H1 (cell line): Measurements from ENCODE around the gene SEC24A. TPM values are rescaled to one million over a fixed set of nuclear protein-coding genes. Genes with fewer than 3 reads are reported as not detected.

Source experiments
- CTCF ChIA-PET: fragments of 300-600 bp; sonication (Branson Sonifier 250); formaldehyde crosslinking; loops from one replicate; lab custom pipeline; 2021; ENCODE audit not compliant: partially characterized antibody; lab: Charles Lee
- POLR2A ChIA-PET: fragments of 300-600 bp; sonication (Branson Sonifier 250); formaldehyde crosslinking; loops from one replicate; lab custom pipeline; 2021; ENCODE audit warnings: inconsistent platforms; ENCODE audit not compliant: partially characterized antibody; lab: Charles Lee
- DNase-seq, 2 experiments: peaks; one replicate each; pipeline versions ENCODE4 v3.0.0 to v3.0.0-alpha.2; 2010 to 2022; ENCODE audit warnings: low spot score in 2 of 2, low read depth in 1 of 2, mixed read lengths in 1 of 2
- FAIRE-seq: peaks from 2 replicates; lab custom pipeline; 2011; peaks lifted over from hg19 to GRCh38; lab: Jason Lieb, UNC
- H2AFZ ChIP-seq: 2 replicates; pipeline ENCODE4 v1.8.1; 2012; ENCODE audit warnings: low read length, inconsistent platforms
- H2AK5ac ChIP-seq: 2 replicates; pipeline ENCODE4 v1.6.1; 2013; ENCODE audit warnings: low read depth, low read length
- H2BK120ac ChIP-seq: replicated peaks from 2 replicates; pipeline ENCODE3; 2013; ENCODE audit warnings: low read depth, low read length, inconsistent platforms
- H2BK12ac ChIP-seq: 2 replicates; pipeline ENCODE4 v1.6.1; 2013; ENCODE audit warnings: low read depth, low read length
- H2BK15ac ChIP-seq: 2 replicates; pipeline ENCODE4 v1.6.1; 2013; ENCODE audit warnings: low read length
- H2BK20ac ChIP-seq: 2 replicates; pipeline ENCODE4 v1.6.1; 2013; ENCODE audit warnings: low read length
- H2BK5ac ChIP-seq: 2 replicates; pipeline ENCODE4 v1.6.1; 2013; ENCODE audit warnings: low read depth, low read length
- H3K14ac ChIP-seq: 2 replicates; pipeline ENCODE4 v1.6.1; 2013; ENCODE audit warnings: inconsistent platforms; ENCODE audit not compliant: insufficient read length
- H3K18ac ChIP-seq: 2 replicates; pipeline ENCODE4 v1.6.1; 2013; ENCODE audit warnings: low read length; ENCODE audit errors: extremely low read depth
- H3K23ac ChIP-seq: 2 replicates; pipeline ENCODE4 v1.6.1; 2013; ENCODE audit warnings: inconsistent platforms; ENCODE audit not compliant: insufficient read length
- H3K23me2 ChIP-seq: 2 replicates; pipeline ENCODE4 v1.6.1; 2013; ENCODE audit warnings: low read depth, low read length
- H3K27ac ChIP-seq: 2 replicates; pipeline ENCODE4 v1.6.1; 2011; ENCODE audit warnings: low read depth, low read length, inconsistent platforms
- H3K27me3 ChIP-seq, 4 experiments: replicated peaks in 1 of 4; 1 replicate in 1 of 4; 2 replicates in 3 of 4; pipeline versions ENCODE4 v1.6.1 to v1.8.1; 2011 to 2013; ENCODE audit warnings: low read length in 3 of 4, mild to moderate bottlenecking in 3 of 4, inconsistent platforms in 2 of 4, mixed read lengths in 2 of 4, moderate library complexity in 1 of 4; ENCODE audit not compliant: control insufficient read depth in 3 of 4, insufficient read depth in 3 of 4; ENCODE audit errors: extremely low read depth in 1 of 4
- H3K36me3 ChIP-seq, 4 experiments: 2 replicates each; pipeline versions ENCODE4 v1.6.1 to v1.8.1; 2011 to 2013; ENCODE audit warnings: mild to moderate bottlenecking in 4 of 4, low read length in 3 of 4, moderate library complexity in 2 of 4, control low read depth in 1 of 4, inconsistent platforms in 1 of 4; ENCODE audit not compliant: insufficient read depth in 4 of 4, control insufficient read depth in 2 of 4
- H3K4ac ChIP-seq: replicated peaks from 2 replicates; pipeline ENCODE3; 2013; ENCODE audit warnings: low read length, low read depth, mixed read lengths, inconsistent platforms; ENCODE audit not compliant: insufficient read length
- H3K4me1 ChIP-seq, 4 experiments: replicated peaks in 1 of 4; 1 replicate in 1 of 4; 2 replicates in 3 of 4; pipeline versions ENCODE4 v1.6.1 to v1.8.1; 2011 to 2013; ENCODE audit warnings: low read length in 3 of 4, inconsistent platforms in 2 of 4, mixed read lengths in 1 of 4; ENCODE audit not compliant: insufficient read depth in 4 of 4, control insufficient read depth in 3 of 4
- H3K4me2 ChIP-seq, 2 experiments: 2 replicates each; pipeline versions ENCODE4 v1.6.1 to v1.8.1; 2011 to 2013; ENCODE audit warnings: low read depth in 2 of 2, low read length in 2 of 2, control low read depth in 1 of 2, inconsistent platforms in 1 of 2, mild to moderate bottlenecking in 1 of 2; ENCODE audit not compliant: insufficient read depth in 1 of 2
- H3K4me3 ChIP-seq, 4 experiments: fragments of 200-600, 300-600 bp in 1 of 4; sonication (generic), shearing (Covaris generic), sonication (Bioruptor Twin) in 1 of 4; 2 replicates each; pipeline versions ENCODE4 v1.5.1 to v1.8.1; 2011 to 2016; ENCODE audit warnings: low read length in 4 of 4, low read depth in 3 of 4, control low read depth in 2 of 4, inconsistent platforms in 2 of 4, mild to moderate bottlenecking in 2 of 4, mixed read lengths in 1 of 4, moderate library complexity in 1 of 4; ENCODE audit not compliant: insufficient read depth in 2 of 4; ENCODE audit errors: extremely low read depth in 1 of 4
- H3K56ac ChIP-seq: replicated peaks from 2 replicates; pipeline ENCODE3; 2013; ENCODE audit warnings: low read depth, mild to moderate bottlenecking, mixed read lengths, low read length, inconsistent platforms; ENCODE audit not compliant: insufficient read length
- H3K79me1 ChIP-seq: 2 replicates; pipeline ENCODE4 v1.6.1; 2013; ENCODE audit warnings: low read depth, low read length, control low read depth
- H3K79me2 ChIP-seq, 2 experiments: 2 replicates each; pipeline versions ENCODE4 v1.6.1 to v1.8.1; 2012 to 2013; ENCODE audit warnings: low read length in 2 of 2, mild to moderate bottlenecking in 2 of 2, inconsistent platforms in 1 of 2; ENCODE audit not compliant: insufficient read depth in 2 of 2, control insufficient read depth in 1 of 2
- H3K9ac ChIP-seq, 4 experiments: replicated peaks in 1 of 4; 1 replicate in 1 of 4; 2 replicates in 3 of 4; pipeline versions ENCODE4 v1.6.1 to v1.8.1; 2011 to 2013; ENCODE audit warnings: low read depth in 3 of 4, low read length in 3 of 4, control low read depth in 2 of 4, mild to moderate bottlenecking in 2 of 4, moderate library complexity in 2 of 4, inconsistent platforms in 1 of 4; ENCODE audit errors: extremely low read depth in 1 of 4
- H3K9me3 ChIP-seq, 2 experiments: 2 replicates each; pipeline versions ENCODE4 v1.6.1 to v1.8.1; 2012 to 2013; ENCODE audit warnings: mild to moderate bottlenecking in 2 of 2, moderate library complexity in 2 of 2, control low read depth in 1 of 2, inconsistent platforms in 1 of 2, low read depth in 1 of 2, low read length in 1 of 2, mixed read lengths in 1 of 2; ENCODE audit not compliant: insufficient read depth in 2 of 2
- H4K20me1 ChIP-seq, 2 experiments: replicated peaks in 1 of 2; 2 replicates each; pipeline versions ENCODE3 to v1.8.1; 2011 to 2013; ENCODE audit warnings: inconsistent platforms in 2 of 2, low read length in 2 of 2, mild to moderate bottlenecking in 1 of 2; ENCODE audit not compliant: insufficient read depth in 2 of 2, control insufficient read depth in 1 of 2
- H4K5ac ChIP-seq: 2 replicates; pipeline ENCODE4 v1.6.1; 2013; ENCODE audit warnings: low read length, low read depth, mixed read lengths, inconsistent platforms; ENCODE audit not compliant: insufficient read length
- H4K8ac ChIP-seq: 2 replicates; pipeline ENCODE4 v1.8.0; 2013; ENCODE audit warnings: mild to moderate bottlenecking, moderate library complexity, low read length, inconsistent platforms; ENCODE audit not compliant: insufficient read depth; ENCODE audit errors: extremely low read depth
- H4K91ac ChIP-seq: replicated peaks from 2 replicates; pipeline ENCODE3; 2013; ENCODE audit warnings: low read length, mixed read lengths, inconsistent platforms; ENCODE audit not compliant: insufficient read length
- ATF3 ChIP-seq: IDR thresholded peaks from 2 replicates; pipeline ENCODE4 v1.6.1; 2011; ENCODE audit warnings: low read depth, mild to moderate bottlenecking, low read length; ENCODE audit not compliant: insufficient read depth
- BCL11A ChIP-seq, 2 experiments: IDR thresholded peaks; one replicate each; pipeline ENCODE4 v1.6.1; 2011; ENCODE audit warnings: low read depth in 2 of 2, low read length in 2 of 2, mild to moderate bottlenecking in 2 of 2
- EGR1 ChIP-seq: IDR thresholded peaks from 2 replicates; pipeline ENCODE4 v1.6.1; 2011; ENCODE audit warnings: low read depth, low read length, borderline replicate concordance
- EP300 ChIP-seq, 2 experiments: IDR thresholded peaks; 1 replicate in 1 of 2; 2 replicates in 1 of 2; pipeline ENCODE4 v1.6.1; 2011 to 2012; ENCODE audit warnings: low read depth in 2 of 2, low read length in 2 of 2, mild to moderate bottlenecking in 2 of 2, borderline replicate concordance in 1 of 2, inconsistent platforms in 1 of 2, moderate library complexity in 1 of 2
- FOSL1 ChIP-seq: IDR thresholded peaks from 2 replicates; pipeline ENCODE4 v1.6.1; 2011; ENCODE audit warnings: mild to moderate bottlenecking, low read depth, low read length, moderate library complexity; ENCODE audit not compliant: insufficient read depth
- NRF1 ChIP-seq: IDR thresholded peaks from 2 replicates; pipeline ENCODE4 v1.6.1; 2011; ENCODE audit warnings: mild to moderate bottlenecking, low read depth, low read length, improper control_type of control experiment
- POLR2A ChIP-seq, 2 experiments: IDR thresholded peaks; 1 replicate in 1 of 2; 2 replicates in 1 of 2; pipeline ENCODE4 v1.6.1; 2011; ENCODE audit warnings: low read depth in 2 of 2, low read length in 2 of 2, mild to moderate bottlenecking in 2 of 2; ENCODE audit errors: control extremely low read depth in 1 of 2
- RAD21 ChIP-seq, 2 experiments: IDR thresholded peaks in 1 of 2; conservative IDR thresholded peaks in 1 of 2; 2 replicates each; pipeline ENCODE4 v1.6.1; 2011; ENCODE audit warnings: low read depth in 2 of 2, low read length in 2 of 2, improper control_type of control experiment in 1 of 2, inconsistent platforms in 1 of 2, mild to moderate bottlenecking in 1 of 2, moderate library complexity in 1 of 2
- RFX5 ChIP-seq: IDR thresholded peaks from 2 replicates; pipeline ENCODE4 v1.6.1; 2011; ENCODE audit warnings: low read depth, low read length, improper control_type of control experiment, borderline replicate concordance
- RXRA ChIP-seq: IDR thresholded peaks from 2 replicates; pipeline ENCODE4 v1.6.1; 2011; ENCODE audit warnings: low read depth, mild to moderate bottlenecking, low read length, moderate library complexity; ENCODE audit not compliant: insufficient read depth
- WGBS, 2 experiments: shearing (Covaris generic) in 1 of 2; methylation state at CpG; one replicate each; pipeline versions ENCODE4 v1.1.6 to v1.1.7; 2013 to 2015; ENCODE audit warnings: low lambda C conversion rate in 2 of 2, mixed read lengths in 2 of 2, inconsistent platforms in 1 of 2, low coverage in 1 of 2, missing lambda C conversion rate in 1 of 2; ENCODE audit not compliant: insufficient replicate concordance in 2 of 2, insufficient coverage in 1 of 2, insufficient read length in 1 of 2; ENCODE audit errors: extremely low coverage in 1 of 2, missing lambda C conversion rate in 1 of 2; 5-methylcytosine and 5-hydroxymethylcytosine counted together
- polyA plus RNA-seq, 7 experiments: library from polyadenylated mRNA; depleted of rRNA in 3 of 7; stranded (reverse) in 5 of 7; unstranded in 2 of 7; fragments of >200 nt in 5 of 7; fragments of 200-250 nt in 2 of 7; gene quantifications; 1 replicate in 5 of 7; 2 replicates in 1 of 7; 4 replicates in 1 of 7; pipeline versions ENCODE4 v1.2.1 to v1.2.3, GENCODE V29; 2011 to 2013; ENCODE audit warnings: missing spikeins in 2 of 7, mixed read lengths in 2 of 7
- total RNA-seq: library from RNA; stranded (reverse); fragmentation: NEBNext Ultra II Directional; extraction: Animal tissue kit (Norgen Biotek cat#: 25700); gene quantifications from 2 replicates; pipeline ENCODE4 v1.2.1, GENCODE V29; 2021

The SEC24A gene
- total and polyA plus RNA-seq, 2 of the 8 experiments (the other 6 are each of a cell fraction or from before 2014, with no cell fraction given), result 18.8 to 33.7 TPM

GRCh38 chr5:134738963-134739661, 90.5 kb downstream of the SEC24A start:
- CTCF ChIA-PET, result interaction anchor here (0.7 to 3.3 kb wide), 12 partner anchors 10 to 555 kb away, joined by 3 to 26 read pairs (median 4); partner anchors contain the start of genes DDX46 and PCBD2
- Histone ChIP-seq H3K23ac (no peak overlapping the region), H3K23me2 (peaks cover 3% of the 10 kb centered on the region; the same call in 1 of the 2 replicates), H4K91ac (no peak overlapping the region), H2BK12ac (no peak overlapping the region), H2AK5ac (no peak overlapping the region), H3K18ac (no peak overlapping the region), H3K4me3 (peak overlapping the region; percentile 62 to 97 (median 84)), H3K4me1 (no peaks in the 10 kb centered on the region), H2AFZ (no peak overlapping the region; the same call in 1 of the 2 replicates), H4K5ac (no peak overlapping the region), H3K56ac (no peak overlapping the region), H3K9me3 (no peaks in the 10 kb centered on the region), H2BK5ac (peak overlapping the region; percentile 28; the same call in 1 of the 2 replicates), H2BK120ac (no peak overlapping the region), H4K20me1 (peaks cover 0 to 3% of the 10 kb centered on the region in 2 experiments), H2BK20ac (no peak overlapping the region), H3K27me3 (no peaks in the 10 kb centered on the region), H2BK15ac (no peak overlapping the region), H3K36me3 (peaks cover 0 to 18% (median 3%) of the 10 kb centered on the region in 4 experiments; a peak in 3 of 8 replicates), H3K4me2 (peak overlapping the region; percentile 83 to 90), H3K14ac (no peak overlapping the region), H3K79me1 (peaks cover 4% of the 10 kb centered on the region; the same call in 1 of the 2 replicates), H3K27ac (no peak overlapping the region), H4K8ac (no peak overlapping the region), H3K79me2 (peaks cover 3 to 33% of the 10 kb centered on the region in 2 experiments; a peak in 3 of 4 replicates), H3K9ac (peak overlapping the region; percentile 29 to 88 (median 73)), H3K4ac (no peak overlapping the region)
- 13% methylated on average over 21 of the region's 21 CpGs; no CpG with 5 or more reads in 1 of the 2 experiments for WGBS, 2 experiments
- FAIRE-seq (no peak), DNase-seq (peak in 1 of 2 experiments; percentile 57)
- POLR2A ChIA-PET, result interaction anchor here (0.6 to 3.6 kb wide), 19 partner anchors 10 to 509 kb away, joined by 3 to 31 read pairs (median 4); partner anchors contain the start of genes C5orf24, DDX46 and PCBD2
- TF ChIP-seq RAD21 (IDR thresholded peaks at IDR 0.05 in 1 of 2, conservative IDR thresholded peaks at IDR 0.05 in 1 of 2; ENCODE audit: low read depth in 2 of 2, low read length in 2 of 2), result peak in 1 of 2 experiments; percentile 2; a peak in 2 of 4 replicates
- TF ChIP-seq ATF3, result no peak
- no peak for TF ChIP-seq EGR1
- no peak for TF ChIP-seq RXRA
- no peak for TF ChIP-seq NRF1
- no peak for TF ChIP-seq FOSL1
- TF ChIP-seq BCL11A (IDR thresholded peaks at IDR 0.05; ENCODE audit: low read depth in 2 of 2, low read length in 2 of 2), result no peak
- TF ChIP-seq EP300 (IDR thresholded peaks at IDR 0.05; ENCODE audit: borderline replicate concordance in 1 of 2, low read depth in 2 of 2, low read length in 2 of 2), result no peak
- TF ChIP-seq RFX5, result no peak
- TF ChIP-seq POLR2A (IDR thresholded peaks at IDR 0.05; ENCODE audit: control extremely low read depth in 1 of 2, low read depth in 2 of 2, low read length in 2 of 2), result no peak
